HepG2 (cell line): Measurements from ENCODE around the gene TMEM63C. TPM values are rescaled to one million over a fixed set of nuclear protein-coding genes. Genes with fewer than 3 reads are reported as not detected.

ENCODE experiments used
- FOXC1 ChIP-seq: sonication (generic); formaldehyde crosslinking; IDR thresholded peaks from 2 replicates; pipeline ENCODE4 v1.8.0; 2022; ENCODE audit warnings: mild to moderate bottlenecking, missing genetic modification reagents, borderline replicate concordance
- PRMT3 ChIP-seq: sonication (generic); formaldehyde crosslinking; IDR thresholded peaks from 2 replicates; pipeline ENCODE4 v1.8.1; 2022; ENCODE audit warnings: low read depth, mild to moderate bottlenecking, moderate library complexity, missing genetic modification reagents, borderline replicate concordance
- SOX13 ChIP-seq, 3 experiments: fragments of 450-650 bp in 1 of 3; sonication (generic) in 1 of 3; formaldehyde crosslinking in 1 of 3; IDR thresholded peaks in 2 of 3; conservative IDR thresholded peaks in 1 of 3; 2 replicates each; pipeline versions ENCODE4 v1.5.0 to v1.6.1; 2016 to 2020; ENCODE audit warnings: antibody characterized with exemption in 1 of 3, mild to moderate bottlenecking in 1 of 3, missing compliant biosample characterization in 1 of 3, missing genetic modification reagents in 1 of 3, moderate library complexity in 1 of 3
- XRCC5 ChIP-seq: fragments of 200-400 bp; formaldehyde crosslinking; optimal IDR thresholded peaks from 2 replicates; pipeline ENCODE3; 2017; ENCODE audit warnings: mild to moderate bottlenecking, low read length
- ZNF777 ChIP-seq: sonication (generic); formaldehyde crosslinking; IDR thresholded peaks from 2 replicates; pipeline ENCODE4 v1.4.0; 2020; ENCODE audit warnings: missing genetic modification reagents
- polyA plus RNA-seq, 8 experiments: library from polyadenylated mRNA; depleted of rRNA in 3 of 8; stranded (reverse) in 7 of 8; unstranded in 1 of 8; fragments of >200 nt; fragmentation: Illumina TruSeq in 4 of 8; extraction: Trizol in 4 of 8; gene quantifications; 2 replicates each; pipeline versions ENCODE4 v1.2.1 to v1.2.3, GENCODE V29; 2011 to 2016; ENCODE audit warnings: low read depth in 4 of 8, missing spikeins in 1 of 8, mixed read lengths in 1 of 8; ENCODE audit not compliant: insufficient read depth in 1 of 8
- total RNA-seq, 5 experiments: library from RNA; depleted of rRNA; stranded (reverse); fragments of >200 nt; fragmentation: Illumina TruSeq; extraction: Trizol; gene quantifications; 2 replicates each; pipeline ENCODE4 v1.2.3, GENCODE V29; 2016; ENCODE audit warnings: low read depth in 1 of 5
- TF ChIP-seq, protein P1 (sequence below): IDR thresholded peaks from 2 replicates; pipeline ENCODE4 v1.6.1; 2012; ENCODE audit warnings: inconsistent platforms
- TF ChIP-seq, protein P2 (sequence below): IDR thresholded peaks from 2 replicates; pipeline ENCODE4 v1.6.1; 2016; ENCODE audit warnings: low read depth
- TF ChIP-seq, protein P3 (sequence below): sonication (generic); formaldehyde crosslinking; conservative IDR thresholded peaks from 2 replicates; pipeline ENCODE4 v1.4.0; 2020; ENCODE audit warnings: missing genetic modification reagents

Gene TMEM63C
- total and polyA plus RNA-seq, 2 of the 13 experiments (the other 11 are each of a cell fraction or from before 2014, with no cell fraction given): 0.17 to 0.27 TPM

DNA sequence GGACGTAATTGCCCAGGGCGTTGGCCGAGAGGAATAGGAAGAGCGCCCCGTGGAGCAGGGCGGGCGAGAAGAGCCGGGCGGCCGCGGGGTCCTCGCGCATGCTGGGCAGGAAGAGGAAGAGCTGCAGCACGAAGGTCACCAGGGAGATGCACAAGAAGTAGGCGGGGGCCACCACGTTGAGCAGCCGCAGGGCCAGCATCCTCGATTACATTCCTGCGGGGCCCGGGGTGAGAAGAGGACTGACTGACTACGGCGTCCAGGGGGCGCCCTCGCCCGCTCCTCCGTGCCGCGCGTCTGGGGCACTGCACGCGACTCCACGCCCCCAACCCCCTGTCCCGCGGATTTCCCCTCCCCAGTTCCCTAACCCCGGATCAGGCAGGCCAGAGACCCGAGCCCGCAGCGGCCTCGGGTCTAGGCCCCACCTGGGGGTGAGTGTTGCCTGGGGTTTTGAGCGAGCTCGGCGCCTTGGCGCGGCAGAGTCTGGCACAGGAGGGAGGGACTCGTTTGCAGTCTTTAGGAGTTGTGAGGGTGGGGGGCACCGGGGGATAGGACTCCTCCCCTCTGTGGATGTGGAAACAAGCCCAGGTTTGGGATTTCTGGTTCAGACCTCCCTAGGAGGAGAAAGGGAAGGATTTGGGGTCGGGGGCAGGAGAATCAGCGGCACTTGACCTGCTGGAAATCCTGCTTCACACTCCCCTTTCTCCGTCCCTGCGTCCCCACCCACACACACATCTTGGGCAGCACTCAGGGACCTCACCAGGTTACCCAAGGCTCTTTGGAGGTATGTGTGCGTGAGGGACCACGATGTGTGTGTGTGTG is 41.8 kb upstream of the TMEM63C start (continued):
- TF ChIP-seq, protein P1, sequence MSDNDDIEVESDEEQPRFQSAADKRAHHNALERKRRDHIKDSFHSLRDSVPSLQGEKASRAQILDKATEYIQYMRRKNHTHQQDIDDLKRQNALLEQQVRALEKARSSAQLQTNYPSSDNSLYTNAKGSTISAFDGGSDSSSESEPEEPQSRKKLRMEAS: peak; percentile 14; the same call in 1 of the 2 replicates
- TF ChIP-seq, protein P2, sequence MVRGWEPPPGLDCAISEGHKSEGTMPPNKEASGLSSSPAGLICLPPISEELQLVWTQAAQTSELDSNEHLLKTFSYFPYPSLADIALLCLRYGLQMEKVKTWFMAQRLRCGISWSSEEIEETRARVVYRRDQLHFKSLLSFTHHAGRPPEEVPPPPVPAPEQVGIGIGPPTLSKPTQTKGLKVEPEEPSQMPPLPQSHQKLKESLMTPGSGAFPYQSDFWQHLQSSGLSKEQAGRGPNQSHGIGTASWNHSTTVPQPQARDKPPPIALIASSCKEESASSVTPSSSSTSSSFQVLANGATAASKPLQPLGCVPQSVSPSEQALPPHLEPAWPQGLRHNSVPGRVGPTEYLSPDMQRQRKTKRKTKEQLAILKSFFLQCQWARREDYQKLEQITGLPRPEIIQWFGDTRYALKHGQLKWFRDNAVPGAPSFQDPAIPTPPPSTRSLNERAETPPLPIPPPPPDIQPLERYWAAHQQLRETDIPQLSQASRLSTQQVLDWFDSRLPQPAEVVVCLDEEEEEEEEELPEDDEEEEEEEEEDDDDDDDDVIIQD: no peak
- peak; percentile 47 for TF ChIP-seq XRCC5
- no peak for TF ChIP-seq FOXC1 (CRISPR knock-in tag)
- TF ChIP-seq, protein P3, sequence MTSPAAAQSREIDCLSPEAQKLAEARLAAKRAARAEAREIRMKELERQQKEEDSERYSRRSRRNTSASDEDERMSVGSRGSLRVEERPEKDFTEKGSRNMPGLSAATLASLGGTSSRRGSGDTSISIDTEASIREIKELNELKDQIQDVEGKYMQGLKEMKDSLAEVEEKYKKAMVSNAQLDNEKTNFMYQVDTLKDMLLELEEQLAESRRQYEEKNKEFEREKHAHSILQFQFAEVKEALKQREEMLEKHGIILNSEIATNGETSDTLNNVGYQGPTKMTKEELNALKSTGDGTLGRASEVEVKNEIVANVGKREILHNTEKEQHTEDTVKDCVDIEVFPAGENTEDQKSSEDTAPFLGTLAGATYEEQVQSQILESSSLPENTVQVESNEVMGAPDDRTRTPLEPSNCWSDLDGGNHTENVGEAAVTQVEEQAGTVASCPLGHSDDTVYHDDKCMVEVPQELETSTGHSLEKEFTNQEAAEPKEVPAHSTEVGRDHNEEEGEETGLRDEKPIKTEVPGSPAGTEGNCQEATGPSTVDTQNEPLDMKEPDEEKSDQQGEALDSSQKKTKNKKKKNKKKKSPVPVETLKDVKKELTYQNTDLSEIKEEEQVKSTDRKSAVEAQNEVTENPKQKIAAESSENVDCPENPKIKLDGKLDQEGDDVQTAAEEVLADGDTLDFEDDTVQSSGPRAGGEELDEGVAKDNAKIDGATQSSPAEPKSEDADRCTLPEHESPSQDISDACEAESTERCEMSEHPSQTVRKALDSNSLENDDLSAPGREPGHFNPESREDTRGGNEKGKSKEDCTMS (CRISPR knock-in tag): no peak
- 0 out of 2 replicates have a peak, but pooled peaks have one; percentile 36 for TF ChIP-seq ZNF777
- TF ChIP-seq PRMT3 (CRISPR knock-in tag): 0 out of 2 replicates have a peak, but pooled peaks have one; percentile 38
- TF ChIP-seq SOX13 (IDR thresholded peaks at IDR 0.05): no peak
- TF ChIP-seq SOX13 (CRISPR knock-in tag; conservative IDR thresholded peaks at IDR 0.05 in 1 of 2, IDR thresholded peaks at IDR 0.05 in 1 of 2): no peak
